CD14-positive monocyte (primary cell): Measurements from ENCODE around the gene LRRC55. TPM values are rescaled to one million over a fixed set of nuclear protein-coding genes. Genes with fewer than 3 reads are reported as not detected.
A peak's percentile ranks its signal among the peaks of the same experiment; 100 is the strongest.

Source experiments
- DNase-seq, 3 donors: peaks; one replicate each; pipeline ENCODE4 v3.0.0-alpha.2; 2011 to 2022
- H2AFZ ChIP-seq: 2 replicates; pipeline ENCODE4 v1.6.0; 2012; ENCODE audit warnings: mild to moderate bottlenecking, low read depth, low read length, inconsistent platforms; ENCODE audit not compliant: insufficient read depth, poor library complexity, severe bottlenecking
- H3K27ac ChIP-seq, 2 donors: 1 replicate in 1 of 2; 2 replicates in 1 of 2; pipeline ENCODE4 v1.5.1; 2012 to 2013; ENCODE audit warnings: low read length in 2 of 2, control low read depth in 1 of 2, inconsistent platforms in 1 of 2, low read depth in 1 of 2, mild to moderate bottlenecking in 1 of 2
- H3K27me3 ChIP-seq, 2 donors: one replicate each; pipeline versions ENCODE4 v1.6.0 to v1.6.1; 2011 to 2013; ENCODE audit warnings: low read length in 2 of 2; ENCODE audit not compliant: control insufficient read depth in 2 of 2, insufficient read depth in 2 of 2
- H3K36me3 ChIP-seq, 2 donors: replicated peaks in 1 of 2; 1 replicate in 1 of 2; 2 replicates in 1 of 2; pipeline versions ENCODE4 v1.5.1 to v1.6.1; 2012 to 2013; ENCODE audit warnings: low read length in 2 of 2, control low read depth in 1 of 2, inconsistent platforms in 1 of 2, mild to moderate bottlenecking in 1 of 2; ENCODE audit not compliant: insufficient read depth in 2 of 2, control insufficient read depth in 1 of 2
- H3K4me1 ChIP-seq, 2 donors: 1 replicate in 1 of 2; 2 replicates in 1 of 2; pipeline versions ENCODE4 v1.5.1 to v1.6.1; 2012 to 2013; ENCODE audit warnings: low read length in 2 of 2, control low read depth in 1 of 2, inconsistent platforms in 1 of 2, mild to moderate bottlenecking in 1 of 2, moderate library complexity in 1 of 2; ENCODE audit not compliant: insufficient read depth in 2 of 2, control insufficient read depth in 1 of 2
- H3K4me2 ChIP-seq: replicated peaks from 2 replicates; pipeline ENCODE3; 2012; ENCODE audit warnings: low read length, moderate library complexity, mild to moderate bottlenecking; ENCODE audit not compliant: poor library complexity, severe bottlenecking; ENCODE audit errors: extremely low read depth
- H3K4me3 ChIP-seq, 3 experiments: fragments of 200-600 bp in 1 of 3; sonication (generic) in 1 of 3; replicated peaks in 1 of 3; 1 replicate in 2 of 3; 2 replicates in 1 of 3; pipeline ENCODE4 v1.5.1; 2011 to 2013; ENCODE audit warnings: low read length in 3 of 3, mild to moderate bottlenecking in 3 of 3, control low read depth in 2 of 3, low read depth in 2 of 3, inconsistent platforms in 1 of 3, moderate library complexity in 1 of 3
- H3K79me2 ChIP-seq: 2 replicates; pipeline ENCODE4 v1.6.0; 2012; ENCODE audit warnings: mild to moderate bottlenecking, control low read depth, inconsistent platforms, low read length, moderate library complexity; ENCODE audit not compliant: insufficient read depth
- H3K9ac ChIP-seq: 2 replicates; pipeline ENCODE4 v1.6.0; 2017; ENCODE audit warnings: low read length, mild to moderate bottlenecking; ENCODE audit not compliant: insufficient read depth, poor library complexity, severe bottlenecking
- H3K9me3 ChIP-seq, 2 donors: replicated peaks in 1 of 2; 1 replicate in 1 of 2; 2 replicates in 1 of 2; pipeline versions ENCODE4 v1.5.1 to v1.6.1; 2012 to 2013; ENCODE audit warnings: low read length in 2 of 2, control low read depth in 1 of 2; ENCODE audit not compliant: control insufficient read depth in 1 of 2, insufficient read depth in 1 of 2
- H4K20me1 ChIP-seq: 2 replicates; pipeline ENCODE4 v1.6.0; 2012; ENCODE audit warnings: mild to moderate bottlenecking, low read length, control low read depth, moderate library complexity; ENCODE audit not compliant: insufficient read depth
- H3K27ac Mint-ChIP-seq, 7 donors: one replicate each; pipeline ENCODE4 v1.8.0; 2020; ENCODE audit warnings: mild to moderate bottlenecking in 7 of 7, mixed read lengths in 7 of 7, moderate library complexity in 6 of 7, inconsistent platforms in 2 of 7
- H3K27me3 Mint-ChIP-seq, 3 donors: one replicate each; pipeline ENCODE4 v1.8.0; 2021 to 2022; ENCODE audit warnings: low read depth in 3 of 3, mild to moderate bottlenecking in 3 of 3, mixed read lengths in 3 of 3, moderate library complexity in 3 of 3, inconsistent platforms in 1 of 3
- H3K36me3 Mint-ChIP-seq, 2 donors: one replicate each; pipeline ENCODE4 v1.8.0; 2020; ENCODE audit warnings: mixed read lengths in 2 of 2, inconsistent platforms in 1 of 2, mild to moderate bottlenecking in 1 of 2
- H3K4me1 Mint-ChIP-seq: one replicate; pipeline ENCODE4 v1.8.0; 2020; ENCODE audit warnings: mild to moderate bottlenecking, mixed read lengths
- H3K4me3 Mint-ChIP-seq, 2 donors: one replicate each; pipeline ENCODE4 v1.8.0; 2020; ENCODE audit warnings: mild to moderate bottlenecking in 2 of 2, mixed read lengths in 2 of 2, moderate library complexity in 1 of 2
- H3K9me3 Mint-ChIP-seq, 7 donors: one replicate each; pipeline ENCODE4 v1.8.0; 2020 to 2022; ENCODE audit warnings: mixed read lengths in 7 of 7, mild to moderate bottlenecking in 6 of 7, moderate library complexity in 6 of 7, inconsistent platforms in 2 of 7
- CTCF ChIP-seq: fragments of 200-600 bp; IDR thresholded peaks from one replicate; pipeline ENCODE4 v1.8.0; 2022; ENCODE audit warnings: antibody characterized with exemption, mild to moderate bottlenecking
- WGBS: methylation state at CpG from one replicate; pipeline ENCODE4 v1.1.5; 2013; ENCODE audit warnings: missing lambda C conversion rate; ENCODE audit not compliant: insufficient coverage; 5-methylcytosine and 5-hydroxymethylcytosine counted together
- intact Hi-C, 2 donors: fragments of 100-400 bp; cut with micrococcal nuclease; formaldehyde crosslinking; loops; one replicate each; pipeline versions ENCODE4 v1.15.0 to v1.15.1; 2023
- polyA plus RNA-seq, 3 donors: library from polyadenylated mRNA; depleted of rRNA in 1 of 3; unstranded in 2 of 3; stranded (reverse) in 1 of 3; fragments of 300-500 nt in 2 of 3; fragments of >200 nt in 1 of 3; fragmentation: Illumina TruSeq in 2 of 3; gene quantifications; 1 replicate in 2 of 3; 2 replicates in 1 of 3; pipeline ENCODE4 v1.2.3, GENCODE V29; 2012 to 2021

Gene LRRC55
- polyA plus RNA-seq, 3 donors: not detected

- Histone ChIP-seq H3K4me3 (no peak overlapping the region), H3K4me1 (no peaks in the 10 kb centered on the region), H4K20me1 (no peaks in the 10 kb centered on the region), H3K27ac (no peak overlapping the region), H3K79me2 (no peaks in the 10 kb centered on the region), H2AFZ (no peak overlapping the region), H3K27me3 (peaks cover 3 to 11% of the 10 kb centered on the region in 2 donors), H3K4me2 (no peak overlapping the region), H3K36me3 (no peaks in the 10 kb centered on the region), H3K9me3 (no peaks in the 10 kb centered on the region), H3K9ac (no peak overlapping the region)
- Mint-ChIP-seq H3K4me1 (no peaks in the 10 kb centered on the region), H3K27ac (no peak overlapping the region), H3K27me3 (peaks cover 17 to 32% (median 18%) of the 10 kb centered on the region in 3 donors), H3K36me3 (no peaks in the 10 kb centered on the region), H3K9me3 (peaks cover 0 to 7% (median 0%) of the 10 kb centered on the region in 7 donors), H3K4me3 (no peak overlapping the region)
- DNase-seq: no peak
- intact Hi-C loops: no loop called here
- WGBS: 82% methylated on average over 2 of the region's 3 CpGs
- no peak for TF ChIP-seq CTCF
These were observed 35.5 kb upstream of the LRRC55 start for GRCh38 chr11:57146301-57146700.

GRCh38 chr11:57148621-57149020, 33.1 kb upstream of the LRRC55 start:
- TF ChIP-seq CTCF: no peak
- Mint-ChIP-seq H3K36me3 (no peaks in the 10 kb centered on the region), H3K9me3 (peaks cover 0 to 7% (median 0%) of the 10 kb centered on the region in 7 donors), H3K4me1 (no peaks in the 10 kb centered on the region), H3K27me3 (peaks cover 16 to 31% (median 18%) of the 10 kb centered on the region in 3 donors), H3K4me3 (peak overlapping the region in 1 of 2 donors; percentile 65), H3K27ac (no peak overlapping the region)
- H3K4me3 ChIP-seq: no peak overlapping the region
- H3K4me2 ChIP-seq: no peak overlapping the region
- H3K27ac ChIP-seq: no peak overlapping the region
- H3K36me3 ChIP-seq: no peaks in the 10 kb centered on the region
- peaks cover 3 to 6% of the 10 kb centered on the region in 2 donors for H3K27me3 ChIP-seq
- no peak for DNase-seq
- H3K79me2 ChIP-seq: no peaks in the 10 kb centered on the region
- H3K4me1 ChIP-seq: no peaks in the 10 kb centered on the region
- H3K9ac ChIP-seq: no peak overlapping the region
- no peak overlapping the region for H2AFZ ChIP-seq
- no peaks in the 10 kb centered on the region for H3K9me3 ChIP-seq
- intact Hi-C loops: no loop called here
- H4K20me1 ChIP-seq: no peaks in the 10 kb centered on the region
- WGBS: 85% methylated on average over 4 of the region's 5 CpGs
